Keratinocyte (primary cell): ENCODE results near the gene STX17.

ENCODE experiments used
- CTCF ChIP-seq, 3 experiments: IDR thresholded peaks in 1 of 3; conservative IDR thresholded peaks in 1 of 3; optimal IDR thresholded peaks in 1 of 3; 2 replicates in 2 of 3; 3 replicates in 1 of 3; pipeline versions ENCODE3 to v1.5.1; 2011; ENCODE audit warnings: low read length in 3 of 3, mild to moderate bottlenecking in 3 of 3, moderate library complexity in 2 of 3, control low read depth in 1 of 3, inconsistent platforms in 1 of 3; ENCODE audit not compliant: insufficient read depth in 2 of 3; ENCODE audit errors: extremely low read depth in 1 of 3
- EZH2 ChIP-seq: IDR thresholded peaks from one replicate; pipeline ENCODE4 v1.6.1; 2012; ENCODE audit warnings: inconsistent platforms, mild to moderate bottlenecking, low read length, moderate library complexity

GRCh38 chr9:99998866-99999265 lies 92.4 kb downstream of the STX17 start:
- no peak for TF ChIP-seq CTCF (optimal IDR thresholded peaks at IDR 0.05 in 1 of 3, IDR thresholded peaks at IDR 0.05 in 1 of 3, conservative IDR thresholded peaks at IDR 0.05 in 1 of 3; ENCODE audit: extremely low read depth in 1 of 3, insufficient read depth in 2 of 3, low read length in 3 of 3)
- no peak for TF ChIP-seq EZH2
